HuH-7 (cell line): ENCODE results near the gene FAM81A.

Experiments
- DNase-seq: peaks from one replicate; pipeline ENCODE4 v3.0.0; 2011; ENCODE audit warnings: low spot score

The FAM81A gene

GRCh38 chr15:59543721-59544547 lies 105.9 kb downstream of the FAM81A start:
- no peak for DNase-seq

- DNase-seq = no peak
Measured at GRCh38 chr15:59545573-59545972, 107.6 kb downstream of the FAM81A start.

GRCh38 chr15:59548501-59549226 lies 110.7 kb downstream of the FAM81A start:
- no peak for DNase-seq

- DNase-seq = no peak
Measured at GRCh38 chr15:59549301-59550185, 111.6 kb downstream of the FAM81A start.

GRCh38 chr15:59550530-59550929 lies 112.5 kb downstream of the FAM81A start:
- DNase-seq = no peak

GRCh38 chr15:59550956-59551355 lies 113.0 kb downstream of the FAM81A start:
- peak; percentile 39 for DNase-seq

- DNase-seq = peak; percentile 55
Measured at GRCh38 chr15:59553879-59554735, 116.1 kb downstream of the FAM81A start.

- DNase-seq = no peak
Measured at GRCh38 chr15:59555696-59556095, 117.7 kb downstream of the FAM81A start.

GRCh38 chr15:59556380-59556779 lies 118.4 kb downstream of the FAM81A start:
- DNase-seq = no peak

- DNase-seq = no peak
Measured at GRCh38 chr15:59557581-59557980, 119.6 kb downstream of the FAM81A start.

GRCh38 chr15:59558851-59559250 lies 120.9 kb downstream of the FAM81A start:
- DNase-seq = no peak

- no peak for DNase-seq
Measured at GRCh38 chr15:59561547-59561946, 123.6 kb downstream of the FAM81A start.

GRCh38 chr15:59562448-59563186 lies 124.6 kb downstream of the FAM81A start:
- no peak for DNase-seq

- DNase-seq = no peak
Measured at GRCh38 chr15:59565299-59565698, 127.3 kb downstream of the FAM81A start.

GRCh38 chr15:59567324-59567723 lies 129.3 kb downstream of the FAM81A start:
- DNase-seq = no peak

GRCh38 chr15:59569477-59569876 lies 131.5 kb downstream of the FAM81A start:
- no peak for DNase-seq

- no peak for DNase-seq
Measured at GRCh38 chr15:59570315-59570714, 132.3 kb downstream of the FAM81A start.

- no peak for DNase-seq
Measured at GRCh38 chr15:59571606-59572005, 133.6 kb downstream of the FAM81A start.
